ENCODE data around the gene LAMB2.

- no peak for TF ChIP-seq CTCF (IDR thresholded peaks at IDR 0.05)
- TF ChIP-seq EZH2 (IDR thresholded peaks at IDR 0.05; ENCODE audit: borderline replicate concordance, insufficient read depth, low read depth, low read length, poor library complexity, severe bottlenecking), result no peak
These were observed 1.8 kb upstream of the LAMB2 start for GRCh38 chr3:49134471-49135265.

All from B cell (primary cell).